Caco-2 (cell line): ENCODE results near the gene A2M. TPM values are rescaled to one million over a fixed set of nuclear protein-coding genes. Genes with fewer than 3 reads are reported as not detected.

ENCODE experiments used
- BruUV-seq: library from RNA; stranded (reverse); fragments of 400-500 nt; replicated peaks from 2 replicates; lab custom pipeline; 2021; lab: Mats Ljungman, UMichigan
- CTCF ChIA-PET: fragments of 300-600 bp; sonication (Branson Sonifier 250); formaldehyde crosslinking; loops from one replicate; lab custom pipeline; 2022; ENCODE audit warnings: antibody characterized with exemption; lab: Charles Lee
- POLR2A ChIA-PET: fragments of 300-600 bp; sonication (Branson Sonifier 250); formaldehyde crosslinking; loops from one replicate; lab custom pipeline; 2022; ENCODE audit warnings: antibody characterized with exemption; lab: Charles Lee
- DNase-seq, 2 experiments: peaks; one replicate each; pipeline versions ENCODE4 v3.0.0 to v3.0.0-alpha.2; 2020 to 2022
- H3K27me3 ChIP-seq: replicated peaks from 2 replicates; pipeline ENCODE4 v1.6.0; 2011; ENCODE audit warnings: low read length; ENCODE audit not compliant: control insufficient read depth, insufficient read depth
- H3K36me3 ChIP-seq: 2 replicates; pipeline ENCODE4 v1.5.1; 2011; ENCODE audit warnings: low read length; ENCODE audit not compliant: control insufficient read depth, insufficient read depth
- H3K4me1 ChIP-seq: fragments of 250-450 bp; sonication (Bioruptor Pico); 2 replicates; pipeline ENCODE4 v1.5.1; 2020; ENCODE audit warnings: mild to moderate bottlenecking
- H3K4me3 ChIP-seq: 2 replicates; pipeline ENCODE4 v1.5.1; 2011; ENCODE audit warnings: low read depth, mild to moderate bottlenecking, control low read depth, low read length
- H3K9me3 ChIP-seq: fragments of 250-450 bp; sonication (Bioruptor Pico); 2 replicates; pipeline ENCODE4 v1.5.1; 2020; ENCODE audit warnings: mild to moderate bottlenecking, moderate library complexity
- H3K27ac Mint-ChIP-seq: one replicate; pipeline ENCODE4 v1.8.0; 2022; ENCODE audit warnings: mixed read lengths; ENCODE audit not compliant: unreplicated experiment
- H3K27me3 Mint-ChIP-seq: one replicate; pipeline ENCODE4 v1.8.0; 2022; ENCODE audit warnings: mixed read lengths; ENCODE audit not compliant: insufficient read depth, unreplicated experiment
- H3K36me3 Mint-ChIP-seq: one replicate; pipeline ENCODE4 v1.8.0; 2022; ENCODE audit warnings: mild to moderate bottlenecking, mixed read lengths; ENCODE audit not compliant: insufficient read depth, unreplicated experiment
- H3K4me1 Mint-ChIP-seq: one replicate; pipeline ENCODE4 v1.8.0; 2022; ENCODE audit warnings: low read depth, mixed read lengths; ENCODE audit not compliant: unreplicated experiment
- H3K4me3 Mint-ChIP-seq: one replicate; pipeline ENCODE4 v1.8.0; 2022; ENCODE audit warnings: mild to moderate bottlenecking, moderate library complexity, mixed read lengths; ENCODE audit not compliant: unreplicated experiment
- H3K9me3 Mint-ChIP-seq: one replicate; pipeline ENCODE4 v1.8.0; 2022; ENCODE audit warnings: mixed read lengths; ENCODE audit not compliant: unreplicated experiment
- intact Hi-C: fragments of 100-400 bp; cut with micrococcal nuclease; formaldehyde crosslinking; loops from one replicate; pipeline ENCODE4 v1.10.0; 2022; ENCODE audit not compliant: unreplicated experiment
- total RNA-seq: library from RNA; stranded (reverse); gene quantifications from 2 replicates; pipeline ENCODE4 v1.2.3, GENCODE V29; 2022
- TF ChIP-seq, protein P1 (sequence below), 2 experiments: fragments of 200-600 bp in 1 of 2; IDR thresholded peaks; 1 replicate in 1 of 2; 2 replicates in 1 of 2; pipeline versions ENCODE4 v1.5.1 to v1.8.0; 2011 to 2022; ENCODE audit warnings: antibody characterized with exemption in 1 of 2, control low read depth in 1 of 2, inconsistent platforms in 1 of 2, low read depth in 1 of 2, low read length in 1 of 2, mild to moderate bottlenecking in 1 of 2, moderate library complexity in 1 of 2; ENCODE audit not compliant: insufficient read depth in 1 of 2, severe bottlenecking in 1 of 2, unreplicated experiment in 1 of 2

Gene A2M
- total RNA-seq, 1 experiment from 2014 or later, result 1.00 TPM

DNA sequence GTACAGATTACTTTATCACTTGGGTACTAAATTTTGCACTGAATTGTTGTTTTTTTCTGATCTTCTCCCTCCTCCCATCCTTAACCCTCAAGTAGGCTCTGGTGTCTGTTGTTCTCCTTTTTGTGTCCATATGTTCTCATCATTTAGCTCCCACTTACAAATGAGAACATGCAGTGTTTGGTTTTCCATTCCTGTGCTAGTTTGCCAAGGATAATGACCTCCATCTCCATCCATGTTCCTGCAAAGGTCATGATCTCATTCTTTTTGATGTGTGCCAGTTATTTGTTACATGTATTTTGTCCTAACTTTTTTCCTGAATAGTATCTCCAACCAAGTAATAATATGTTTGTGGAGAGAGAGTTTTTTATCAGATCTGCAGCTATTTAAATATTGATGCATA is 44.2 kb downstream of the A2M start:
- no peaks in the 10 kb centered on the region for H3K9me3 ChIP-seq
- H3K27me3 ChIP-seq, result no peaks in the 10 kb centered on the region
- no peak overlapping the region for H3K27ac Mint-ChIP-seq
- CTCF ChIA-PET, result no interaction called here
- H3K4me3 Mint-ChIP-seq, result no peak overlapping the region
- intact Hi-C loops, result loop anchor here (5.0 kb wide), 1 partner anchor 41 kb away; no protein-coding TSS in a partner anchor
- H3K27me3 Mint-ChIP-seq, result no peaks in the 10 kb centered on the region
- BruUV-seq, result no TSS peak
- no peaks in the 10 kb centered on the region for H3K4me1 ChIP-seq
- TF ChIP-seq, protein P1, sequence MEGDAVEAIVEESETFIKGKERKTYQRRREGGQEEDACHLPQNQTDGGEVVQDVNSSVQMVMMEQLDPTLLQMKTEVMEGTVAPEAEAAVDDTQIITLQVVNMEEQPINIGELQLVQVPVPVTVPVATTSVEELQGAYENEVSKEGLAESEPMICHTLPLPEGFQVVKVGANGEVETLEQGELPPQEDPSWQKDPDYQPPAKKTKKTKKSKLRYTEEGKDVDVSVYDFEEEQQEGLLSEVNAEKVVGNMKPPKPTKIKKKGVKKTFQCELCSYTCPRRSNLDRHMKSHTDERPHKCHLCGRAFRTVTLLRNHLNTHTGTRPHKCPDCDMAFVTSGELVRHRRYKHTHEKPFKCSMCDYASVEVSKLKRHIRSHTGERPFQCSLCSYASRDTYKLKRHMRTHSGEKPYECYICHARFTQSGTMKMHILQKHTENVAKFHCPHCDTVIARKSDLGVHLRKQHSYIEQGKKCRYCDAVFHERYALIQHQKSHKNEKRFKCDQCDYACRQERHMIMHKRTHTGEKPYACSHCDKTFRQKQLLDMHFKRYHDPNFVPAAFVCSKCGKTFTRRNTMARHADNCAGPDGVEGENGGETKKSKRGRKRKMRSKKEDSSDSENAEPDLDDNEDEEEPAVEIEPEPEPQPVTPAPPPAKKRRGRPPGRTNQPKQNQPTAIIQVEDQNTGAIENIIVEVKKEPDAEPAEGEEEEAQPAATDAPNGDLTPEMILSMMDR (IDR thresholded peaks at IDR 0.05; ENCODE audit: insufficient read depth in 1 of 2, low read depth in 1 of 2, low read length in 1 of 2, severe bottlenecking in 1 of 2, unreplicated experiment in 1 of 2), result no peak
- no peak for DNase-seq
- no peaks in the 10 kb centered on the region for H3K36me3 ChIP-seq
- peaks cover 8% of the 10 kb centered on the region for H3K4me1 Mint-ChIP-seq
- no peaks in the 10 kb centered on the region for H3K36me3 Mint-ChIP-seq
- H3K9me3 Mint-ChIP-seq, result no peaks in the 10 kb centered on the region
- H3K4me3 ChIP-seq, result no peak overlapping the region
- POLR2A ChIA-PET, result no interaction called here

DNA sequence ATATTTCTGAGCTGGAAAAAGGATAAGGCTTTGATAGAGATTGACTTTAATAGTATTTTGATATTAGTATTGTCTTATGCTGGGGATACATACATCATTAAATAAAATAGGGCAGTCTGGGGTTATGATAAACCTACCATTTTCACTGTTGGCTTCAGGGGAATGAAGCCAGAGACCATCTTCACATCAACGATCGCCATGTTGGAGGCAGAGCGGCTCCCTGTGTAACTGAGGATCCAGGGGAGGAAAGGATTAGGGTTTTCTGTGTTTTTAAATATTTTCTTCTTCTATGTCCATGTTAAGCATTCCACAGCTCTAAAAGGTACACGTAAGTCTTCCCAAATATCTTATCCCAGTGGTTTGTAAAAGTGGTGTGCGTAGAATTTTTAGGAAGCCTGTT is 45.4 kb downstream of the A2M start:
- TF ChIP-seq, protein P1 (IDR thresholded peaks at IDR 0.05; ENCODE audit: insufficient read depth in 1 of 2, low read depth in 1 of 2, low read length in 1 of 2, severe bottlenecking in 1 of 2, unreplicated experiment in 1 of 2), result no peak
- Mint-ChIP-seq H3K4me1 (peaks cover 8% of the 10 kb centered on the region), H3K27me3 (no peaks in the 10 kb centered on the region), H3K36me3 (no peaks in the 10 kb centered on the region), H3K9me3 (no peaks in the 10 kb centered on the region), H3K4me3 (no peak overlapping the region), H3K27ac (no peak overlapping the region)
- H3K36me3 ChIP-seq, result no peaks in the 10 kb centered on the region
- intact Hi-C loops, result loop anchor here (5.0 kb wide), 1 partner anchor 42 kb away; no protein-coding TSS in a partner anchor
- no peak overlapping the region for H3K4me3 ChIP-seq
- peaks cover 2% of the 10 kb centered on the region for H3K4me1 ChIP-seq
- no peaks in the 10 kb centered on the region for H3K9me3 ChIP-seq
- BruUV-seq, result no TSS peak
- CTCF ChIA-PET, result no interaction called here
- POLR2A ChIA-PET, result no interaction called here
- DNase-seq, result no peak
- H3K27me3 ChIP-seq, result no peaks in the 10 kb centered on the region

DNA sequence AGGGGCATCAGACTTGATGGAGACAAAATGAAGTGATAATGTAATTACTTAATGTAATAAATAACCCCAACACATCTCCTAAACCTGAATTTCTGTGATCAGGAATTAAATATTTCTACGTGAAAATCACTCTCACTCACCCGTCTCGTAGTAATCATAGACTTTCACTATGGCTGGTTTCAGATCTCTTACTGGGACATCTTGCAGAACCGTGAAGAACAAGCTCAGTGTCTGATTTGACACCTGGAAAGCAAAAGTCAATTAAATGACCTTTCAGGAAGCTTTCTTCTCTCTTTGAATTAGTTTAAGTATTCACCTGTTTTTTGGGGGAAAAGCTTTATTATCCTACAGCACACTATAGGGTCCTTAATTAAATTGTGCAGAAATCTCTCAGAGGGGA is 47.1 kb downstream of the A2M start:
- Mint-ChIP-seq H3K27me3 (no peaks in the 10 kb centered on the region), H3K36me3 (no peaks in the 10 kb centered on the region), H3K27ac (no peak overlapping the region), H3K4me1 (peaks cover 8% of the 10 kb centered on the region), H3K4me3 (no peak overlapping the region), H3K9me3 (no peaks in the 10 kb centered on the region)
- peaks cover 8% of the 10 kb centered on the region for H3K4me1 ChIP-seq
- DNase-seq, result no peak
- H3K4me3 ChIP-seq, result no peak overlapping the region
- H3K27me3 ChIP-seq, result no peaks in the 10 kb centered on the region
- H3K36me3 ChIP-seq, result no peaks in the 10 kb centered on the region
- H3K9me3 ChIP-seq, result no peaks in the 10 kb centered on the region
- POLR2A ChIA-PET, result no interaction called here
- BruUV-seq, result no TSS peak
- CTCF ChIA-PET, result no interaction called here
- intact Hi-C loops, result no loop called here
- TF ChIP-seq, protein P1 (IDR thresholded peaks at IDR 0.05; ENCODE audit: insufficient read depth in 1 of 2, low read depth in 1 of 2, low read length in 1 of 2, severe bottlenecking in 1 of 2, unreplicated experiment in 1 of 2), result no peak
